DND-41 (cell line): ENCODE results near the gene SLC6A17.

ENCODE experiments used
- ATAC-seq: fragments of 200-7000 bp; cut with Tn5 transposase; 3 replicates; pipeline ENCODE4 v1.9.1; 2021; ENCODE audit warnings: low read depth; ENCODE audit not compliant: insufficient read depth
- DNase-seq: peaks from one replicate; pipeline ENCODE4 v3.0.0-alpha.2; 2020
- H2AFZ ChIP-seq: 2 replicates; pipeline ENCODE4 v1.6.0; 2012; ENCODE audit warnings: low read depth, low read length
- H3K27ac ChIP-seq: 2 replicates; pipeline ENCODE4 v1.5.1; 2012; ENCODE audit warnings: low read length, inconsistent platforms
- H3K27me3 ChIP-seq: fragments of 200-600 bp; sonication (generic); 2 replicates; pipeline ENCODE4 v1.6.0; 2012; ENCODE audit warnings: low read length, mild to moderate bottlenecking, inconsistent platforms; ENCODE audit not compliant: insufficient read depth, poor library complexity
- H3K36me3 ChIP-seq: 2 replicates; pipeline ENCODE4 v1.5.1; 2012; ENCODE audit warnings: low read length, inconsistent platforms; ENCODE audit not compliant: insufficient read depth
- H3K4me1 ChIP-seq: 2 replicates; pipeline ENCODE4 v1.5.1; 2012; ENCODE audit warnings: mild to moderate bottlenecking, low read length; ENCODE audit not compliant: insufficient read depth
- H3K4me2 ChIP-seq: 2 replicates; pipeline ENCODE4 v1.6.0; 2012; ENCODE audit warnings: mild to moderate bottlenecking, moderate library complexity, low read length, inconsistent platforms; ENCODE audit not compliant: insufficient read depth
- H3K4me3 ChIP-seq, 2 experiments: fragments of 200-600 bp in 1 of 2; shearing (Covaris generic) in 1 of 2; 2 replicates each; pipeline ENCODE4 v1.5.1; 2012 to 2016; ENCODE audit warnings: inconsistent platforms in 2 of 2, low read length in 2 of 2, mild to moderate bottlenecking in 2 of 2, low read depth in 1 of 2, moderate library complexity in 1 of 2
- H3K79me2 ChIP-seq: 2 replicates; pipeline ENCODE4 v1.6.0; 2012; ENCODE audit warnings: low read length, inconsistent platforms; ENCODE audit not compliant: insufficient read depth
- H3K9ac ChIP-seq: 2 replicates; pipeline ENCODE4 v1.6.0; 2012; ENCODE audit warnings: low read depth, mild to moderate bottlenecking, inconsistent platforms, low read length, moderate library complexity
- H3K9me3 ChIP-seq: 2 replicates; pipeline ENCODE4 v1.5.1; 2012; ENCODE audit warnings: low read length, moderate library complexity, mild to moderate bottlenecking, inconsistent platforms; ENCODE audit not compliant: insufficient read depth, severe bottlenecking
- H4K20me1 ChIP-seq: 2 replicates; pipeline ENCODE4 v1.6.0; 2012; ENCODE audit warnings: low read length; ENCODE audit not compliant: insufficient read depth
- EZH2 ChIP-seq: IDR thresholded peaks from 3 replicates; pipeline ENCODE4 v1.6.1; 2012; ENCODE audit warnings: borderline replicate concordance, low read depth, mild to moderate bottlenecking, moderate library complexity, low read length, inconsistent platforms; ENCODE audit not compliant: severe bottlenecking
- TF ChIP-seq, protein P1 (sequence below): IDR thresholded peaks from 2 replicates; pipeline ENCODE4 v1.5.1; 2012; ENCODE audit warnings: borderline replicate concordance, low read length, moderate library complexity, mild to moderate bottlenecking; ENCODE audit not compliant: poor library complexity, severe bottlenecking; ENCODE audit errors: extremely low read depth

The SLC6A17 gene

DNA sequence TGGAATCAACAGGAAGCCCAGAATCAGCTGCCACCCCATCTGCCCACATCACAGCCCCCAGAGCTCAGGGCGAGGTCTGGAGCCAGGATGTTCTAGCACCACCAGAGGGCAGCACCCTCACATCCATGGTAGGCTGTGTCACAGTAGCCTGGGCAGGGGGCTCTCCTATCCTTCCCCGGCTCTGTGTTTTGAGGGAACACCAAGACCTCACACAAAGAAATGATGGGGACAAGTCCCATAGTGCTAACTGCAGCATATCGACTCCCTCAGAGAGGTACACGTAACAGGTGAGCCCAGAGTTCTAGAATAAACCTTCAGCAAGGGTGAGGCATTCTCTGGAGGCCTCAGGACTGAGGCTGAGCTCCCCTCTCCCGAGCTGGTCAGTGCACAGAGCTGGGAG is 57.5 kb downstream of the SLC6A17 start:
- H3K27me3 ChIP-seq, result no peaks in the 10 kb centered on the region
- peak; percentile 53 for ATAC-seq

DNA sequence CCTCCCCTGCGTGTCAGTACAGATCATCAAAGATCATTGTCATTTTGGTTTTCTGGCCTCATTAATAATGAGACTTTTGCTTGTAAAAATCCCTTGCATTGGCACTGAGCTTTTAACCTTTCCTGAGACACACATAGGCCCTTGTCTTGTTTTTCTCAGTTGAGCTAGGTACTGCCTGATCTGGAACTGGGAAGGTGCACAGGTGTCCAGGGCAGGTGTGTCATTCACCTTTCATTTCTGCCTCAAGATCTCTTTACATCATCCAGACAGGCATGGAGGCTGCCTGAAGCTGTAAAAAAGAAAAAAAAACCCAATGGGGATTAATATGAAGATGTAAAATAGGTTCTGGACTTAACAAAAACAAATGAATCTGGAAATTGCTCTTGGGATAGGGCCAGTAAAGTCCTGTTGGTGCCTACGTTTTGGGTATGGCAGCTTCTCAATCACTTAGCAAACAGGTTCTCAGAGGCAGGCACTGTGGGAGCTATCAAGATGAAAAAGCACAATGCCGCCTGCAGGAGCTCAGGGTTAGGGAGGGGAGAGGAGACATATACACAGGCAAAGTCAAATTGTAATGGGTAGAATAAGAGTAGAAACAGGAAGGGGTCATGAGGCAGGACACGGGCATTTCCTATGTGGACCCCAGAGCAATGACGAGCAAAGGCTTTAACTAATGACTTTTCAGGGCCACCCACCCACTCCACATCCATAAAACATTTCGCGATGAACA is 58.8 kb downstream of the SLC6A17 start:
- TF ChIP-seq EZH2, result no peak
- TF ChIP-seq, protein P1, sequence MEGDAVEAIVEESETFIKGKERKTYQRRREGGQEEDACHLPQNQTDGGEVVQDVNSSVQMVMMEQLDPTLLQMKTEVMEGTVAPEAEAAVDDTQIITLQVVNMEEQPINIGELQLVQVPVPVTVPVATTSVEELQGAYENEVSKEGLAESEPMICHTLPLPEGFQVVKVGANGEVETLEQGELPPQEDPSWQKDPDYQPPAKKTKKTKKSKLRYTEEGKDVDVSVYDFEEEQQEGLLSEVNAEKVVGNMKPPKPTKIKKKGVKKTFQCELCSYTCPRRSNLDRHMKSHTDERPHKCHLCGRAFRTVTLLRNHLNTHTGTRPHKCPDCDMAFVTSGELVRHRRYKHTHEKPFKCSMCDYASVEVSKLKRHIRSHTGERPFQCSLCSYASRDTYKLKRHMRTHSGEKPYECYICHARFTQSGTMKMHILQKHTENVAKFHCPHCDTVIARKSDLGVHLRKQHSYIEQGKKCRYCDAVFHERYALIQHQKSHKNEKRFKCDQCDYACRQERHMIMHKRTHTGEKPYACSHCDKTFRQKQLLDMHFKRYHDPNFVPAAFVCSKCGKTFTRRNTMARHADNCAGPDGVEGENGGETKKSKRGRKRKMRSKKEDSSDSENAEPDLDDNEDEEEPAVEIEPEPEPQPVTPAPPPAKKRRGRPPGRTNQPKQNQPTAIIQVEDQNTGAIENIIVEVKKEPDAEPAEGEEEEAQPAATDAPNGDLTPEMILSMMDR, result no peak
- peak overlapping the region in 1 of 2 experiments; percentile 84; a peak in 3 of 4 replicates for H3K4me3 ChIP-seq
- H2AFZ ChIP-seq, result peak overlapping the region; percentile 85
- peak overlapping the region; percentile 78 for H3K4me2 ChIP-seq
- peaks cover 27% of the 10 kb centered on the region for H3K79me2 ChIP-seq
- H3K27me3 ChIP-seq, result no peaks in the 10 kb centered on the region
- H3K9me3 ChIP-seq, result no peaks in the 10 kb centered on the region
- H3K36me3 ChIP-seq, result no peaks in the 10 kb centered on the region
- no peak for ATAC-seq
- peaks cover 44% of the 10 kb centered on the region for H3K4me1 ChIP-seq
- H3K9ac ChIP-seq, result peak overlapping the region; percentile 57
- peak overlapping the region; percentile 79 for H3K27ac ChIP-seq
- DNase-seq, result no peak
- H4K20me1 ChIP-seq, result peaks cover 21% of the 10 kb centered on the region

More for the DNA sequence above, 57.5 kb downstream of the SLC6A17 start:
- peaks cover 10% of the 10 kb centered on the region for H4K20me1 ChIP-seq
- peaks cover 40% of the 10 kb centered on the region for H3K4me1 ChIP-seq
- peaks cover 19% of the 10 kb centered on the region for H3K79me2 ChIP-seq
- no peak overlapping the region; the same call in 1 of the 2 replicates for H2AFZ ChIP-seq
- no peak overlapping the region for H3K4me2 ChIP-seq
- no peaks in the 10 kb centered on the region for H3K9me3 ChIP-seq
- H3K36me3 ChIP-seq, result no peaks in the 10 kb centered on the region
- H3K4me3 ChIP-seq, result no peak overlapping the region
- no peak overlapping the region for H3K27ac ChIP-seq
- DNase-seq, result peak; percentile 85
- no peak overlapping the region for H3K9ac ChIP-seq
- TF ChIP-seq EZH2, result no peak
- TF ChIP-seq, protein P1, result peak; percentile 96

DNA sequence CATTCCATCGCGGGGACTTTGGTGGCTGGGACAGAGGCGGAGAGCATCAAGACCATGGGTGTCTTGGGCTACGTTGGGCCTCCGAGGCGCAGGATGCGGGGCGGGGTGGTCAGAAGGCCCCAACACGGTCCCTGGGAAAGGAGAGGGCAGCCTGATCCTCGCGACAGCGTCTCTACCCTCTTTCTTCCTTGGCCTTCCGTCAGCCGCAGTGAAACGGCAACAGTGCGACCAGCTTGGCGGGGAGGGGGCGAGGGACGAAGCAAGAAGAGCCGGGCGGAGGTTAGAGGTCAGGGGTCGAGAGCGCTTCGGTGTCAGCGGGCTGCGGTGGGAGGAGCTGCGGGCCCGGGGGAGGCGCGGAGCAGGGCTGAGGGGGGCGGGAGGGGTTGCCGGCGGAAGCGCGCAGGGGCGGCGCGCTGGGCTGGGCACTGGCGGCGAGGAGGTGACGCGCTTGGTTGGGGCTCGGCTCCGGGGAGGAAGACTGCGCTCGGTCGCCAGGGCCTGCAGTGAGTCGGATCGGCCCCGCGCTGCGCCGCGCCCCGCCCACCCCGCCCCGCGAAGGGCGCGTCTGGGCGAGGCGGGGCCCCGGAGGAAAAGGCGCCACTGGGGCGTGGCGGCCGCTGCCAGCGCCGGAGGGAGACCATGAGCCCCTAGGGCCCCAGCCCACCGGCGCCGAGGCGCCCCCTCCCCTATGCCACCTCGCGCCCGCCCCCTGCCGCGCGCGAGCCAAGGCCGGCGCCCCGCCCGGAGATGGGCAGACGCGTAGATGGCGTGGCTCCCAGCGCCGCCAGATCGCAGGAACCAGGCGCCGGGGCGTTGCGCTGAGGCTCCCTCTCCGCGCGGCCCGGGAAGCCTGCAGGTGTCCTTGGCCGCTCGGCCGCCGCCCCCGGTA is 59.7 kb downstream of the SLC6A17 start, which contains the start of gene KCNC4:
Gene KCNC4 (plus strand): TSS at position 600 of the 889 bp plus-strand sequence. CDS start 1,186 bp downstream, outside the sequence.
- peak; percentile 83 for ATAC-seq
- Histone ChIP-seq H2AFZ (peak within 1 kb of the TSS; percentile 92), H3K9me3 (no peaks in the 10 kb centered on the region), H3K36me3 (no peaks in the 10 kb centered on the region), H3K79me2 (peaks cover 31% of the 10 kb centered on the region), H3K9ac (peak within 1 kb of the TSS; percentile 81), H4K20me1 (peaks cover 29% of the 10 kb centered on the region), H3K27ac (peak within 1 kb of the TSS; percentile 79), H3K27me3 (no peaks in the 10 kb centered on the region), H3K4me3 (peak within 1 kb of the TSS; percentile 65 to 84; a peak in 3 of 4 replicates), H3K4me1 (peaks cover 53% of the 10 kb centered on the region), H3K4me2 (peak within 1 kb of the TSS; percentile 78)
- DNase-seq, result peak; percentile 95
- TF ChIP-seq EZH2, result no peak
- TF ChIP-seq, protein P1, result peak; percentile 14
